ENCODE results near the gene TRPC4. TPM values are rescaled to one million over a fixed set of nuclear protein-coding genes. Genes with fewer than 3 reads are reported as not detected.

Gene TRPC4
- total and polyA plus RNA-seq, 2 donors (not counting 1 experiment from before 2014, with no cell fraction given) = not detected

- no peak overlapping the region for H2AFZ ChIP-seq (ENCODE audit: insufficient read depth, low read depth, low read length, poor library complexity, severe bottlenecking)
- ATAC-seq (ENCODE audit: low read depth) = no peak
- H3K4me2 ChIP-seq (replicated peaks; ENCODE audit: low read depth, low read length, poor library complexity, severe bottlenecking) = no peak overlapping the region
- ChIA-PET CTCF (no interaction called here), POLR2A (no interaction called here)
- no peak overlapping the region for H3K27ac ChIP-seq (ENCODE audit: low read length in 2 of 2)
- no peaks in the 10 kb centered on the region for H3K27me3 Mint-ChIP-seq
- H3K9me3 ChIP-seq (ENCODE audit: control extremely low read depth in 1 of 3, control insufficient read depth in 2 of 3, insufficient read depth in 1 of 3, low read length in 2 of 3) = no peaks in the 10 kb centered on the region
- H3K79me2 ChIP-seq (ENCODE audit: control insufficient read depth, insufficient read depth, low read length) = no peaks in the 10 kb centered on the region
- no CpG with 5 or more reads among the region's 3 CpGs for WGBS (ENCODE audit: insufficient coverage)
- TF ChIP-seq, protein P1, sequence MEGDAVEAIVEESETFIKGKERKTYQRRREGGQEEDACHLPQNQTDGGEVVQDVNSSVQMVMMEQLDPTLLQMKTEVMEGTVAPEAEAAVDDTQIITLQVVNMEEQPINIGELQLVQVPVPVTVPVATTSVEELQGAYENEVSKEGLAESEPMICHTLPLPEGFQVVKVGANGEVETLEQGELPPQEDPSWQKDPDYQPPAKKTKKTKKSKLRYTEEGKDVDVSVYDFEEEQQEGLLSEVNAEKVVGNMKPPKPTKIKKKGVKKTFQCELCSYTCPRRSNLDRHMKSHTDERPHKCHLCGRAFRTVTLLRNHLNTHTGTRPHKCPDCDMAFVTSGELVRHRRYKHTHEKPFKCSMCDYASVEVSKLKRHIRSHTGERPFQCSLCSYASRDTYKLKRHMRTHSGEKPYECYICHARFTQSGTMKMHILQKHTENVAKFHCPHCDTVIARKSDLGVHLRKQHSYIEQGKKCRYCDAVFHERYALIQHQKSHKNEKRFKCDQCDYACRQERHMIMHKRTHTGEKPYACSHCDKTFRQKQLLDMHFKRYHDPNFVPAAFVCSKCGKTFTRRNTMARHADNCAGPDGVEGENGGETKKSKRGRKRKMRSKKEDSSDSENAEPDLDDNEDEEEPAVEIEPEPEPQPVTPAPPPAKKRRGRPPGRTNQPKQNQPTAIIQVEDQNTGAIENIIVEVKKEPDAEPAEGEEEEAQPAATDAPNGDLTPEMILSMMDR (IDR thresholded peaks at IDR 0.05) = no peak
- intact Hi-C loops (cut with micrococcal nuclease) = no loop called here
- no peaks in the 10 kb centered on the region for H3K4me1 ChIP-seq (ENCODE audit: control insufficient read depth in 2 of 2, insufficient read depth in 2 of 2, low read length in 2 of 2)
- H3K27ac Mint-ChIP-seq = no peak overlapping the region
- no peaks in the 10 kb centered on the region for H3K9me3 Mint-ChIP-seq (ENCODE audit: insufficient read depth)
- no peaks in the 10 kb centered on the region for H3K36me3 ChIP-seq (replicated peaks in 1 of 2; ENCODE audit: control extremely low read depth in 1 of 2, control insufficient read depth in 1 of 2, extremely low read depth in 1 of 2, insufficient read depth in 2 of 2, low read length in 1 of 2)
- no peaks in the 10 kb centered on the region for H3K4me1 Mint-ChIP-seq
- H3K4me3 Mint-ChIP-seq = no peak overlapping the region
- H3K27me3 ChIP-seq (replicated peaks in 1 of 4; ENCODE audit: control extremely low read depth in 1 of 4, control insufficient read depth in 3 of 4, insufficient read depth in 4 of 4, low read length in 3 of 4) = no peaks in the 10 kb centered on the region
- H3K4me3 ChIP-seq (ENCODE audit: control extremely low read depth in 1 of 5, extremely low read depth in 1 of 5, insufficient read depth in 1 of 5, low read depth in 2 of 5, low read length in 4 of 5) = no peak overlapping the region
- no peak for DNase-seq
- no peak overlapping the region for H3K9ac ChIP-seq (ENCODE audit: low read length)
- H4K20me1 ChIP-seq (ENCODE audit: control insufficient read depth, insufficient read depth, low read length, poor library complexity, severe bottlenecking) = no peaks in the 10 kb centered on the region
These were observed 9.3 kb upstream of the TRPC4 start for GRCh38 chr13:37878921-37879320.

- no peak overlapping the region for H3K4me3 Mint-ChIP-seq
- H3K4me3 ChIP-seq (ENCODE audit: control extremely low read depth in 1 of 5, extremely low read depth in 1 of 5, insufficient read depth in 1 of 5, low read depth in 2 of 5, low read length in 4 of 5) = no peak overlapping the region
- DNase-seq (no peak), ATAC-seq (ENCODE audit: low read depth) (no peak)
- WGBS (ENCODE audit: insufficient coverage) = no CpG with 5 or more reads among the region's 1 CpG
- no peaks in the 10 kb centered on the region for H3K36me3 ChIP-seq (replicated peaks in 1 of 2; ENCODE audit: control extremely low read depth in 1 of 2, control insufficient read depth in 1 of 2, extremely low read depth in 1 of 2, insufficient read depth in 2 of 2, low read length in 1 of 2)
- ChIA-PET CTCF (no interaction called here), POLR2A (no interaction called here)
- H3K27ac ChIP-seq (ENCODE audit: low read length in 2 of 2) = no peak overlapping the region
- intact Hi-C loops (cut with micrococcal nuclease) = no loop called here
- no peak overlapping the region for H3K4me2 ChIP-seq (replicated peaks; ENCODE audit: low read depth, low read length, poor library complexity, severe bottlenecking)
- H3K9me3 ChIP-seq (ENCODE audit: control extremely low read depth in 1 of 3, control insufficient read depth in 2 of 3, insufficient read depth in 1 of 3, low read length in 2 of 3) = no peaks in the 10 kb centered on the region
- no peak overlapping the region for H3K27ac Mint-ChIP-seq
- no peak overlapping the region for H3K9ac ChIP-seq (ENCODE audit: low read length)
- no peaks in the 10 kb centered on the region for H3K4me1 Mint-ChIP-seq
- no peaks in the 10 kb centered on the region for H3K27me3 Mint-ChIP-seq
- H3K79me2 ChIP-seq (ENCODE audit: control insufficient read depth, insufficient read depth, low read length) = no peaks in the 10 kb centered on the region
- no peaks in the 10 kb centered on the region for H3K9me3 Mint-ChIP-seq (ENCODE audit: insufficient read depth)
- no peaks in the 10 kb centered on the region for H3K4me1 ChIP-seq (ENCODE audit: control insufficient read depth in 2 of 2, insufficient read depth in 2 of 2, low read length in 2 of 2)
- H3K27me3 ChIP-seq (replicated peaks in 1 of 4; ENCODE audit: control extremely low read depth in 1 of 4, control insufficient read depth in 3 of 4, insufficient read depth in 4 of 4, low read length in 3 of 4) = no peaks in the 10 kb centered on the region
- TF ChIP-seq EZH2 (IDR thresholded peaks at IDR 0.05; ENCODE audit: borderline replicate concordance, insufficient read depth, low read depth, low read length, poor library complexity, severe bottlenecking) = no peak
- TF ChIP-seq, protein P1 (IDR thresholded peaks at IDR 0.05) = no peak
- no peaks in the 10 kb centered on the region for H4K20me1 ChIP-seq (ENCODE audit: control insufficient read depth, insufficient read depth, low read length, poor library complexity, severe bottlenecking)
- H2AFZ ChIP-seq (ENCODE audit: insufficient read depth, low read depth, low read length, poor library complexity, severe bottlenecking) = no peak overlapping the region
These were observed 8.9 kb upstream of the TRPC4 start for GRCh38 chr13:37878496-37878895.
